ENCODE data around the gene CCR5AS.
"Not testable (repeated sequence)": the region's sequence is repeated elsewhere in the genome, so short reads cannot be mapped to it uniquely, and the experiment has no call there.

The CCR5AS gene

GRCh38 chr3:46356909-46357308 lies 50.0 kb downstream of the CCR5AS start:
- no peak for FAIRE-seq
- no peak for DNase-seq (ENCODE audit: low spot score)

- FAIRE-seq = no peak
- no peak for DNase-seq (ENCODE audit: low spot score)
These were observed 50.6 kb downstream of the CCR5AS start for GRCh38 chr3:46356276-46356675.

GRCh38 chr3:46354984-46355383 lies 51.9 kb downstream of the CCR5AS start:
- FAIRE-seq (no peak), DNase-seq (ENCODE audit: low spot score) (no peak)

GRCh38 chr3:46354478-46354877 lies 52.4 kb downstream of the CCR5AS start:
- no peak for FAIRE-seq
- no peak for DNase-seq (ENCODE audit: low spot score)

- no peak for FAIRE-seq
- no peak for DNase-seq (ENCODE audit: low spot score)
These were observed 53.0 kb downstream of the CCR5AS start, which contains the start of gene CCR2 for GRCh38 chr3:46353647-46354410. Gene CCR2, plus strand, starts transcription at chr3:46354111. Its CDS starts 3,417 bp downstream, at chr3:46357528.

- DNase-seq (ENCODE audit: low spot score) = no peak
- FAIRE-seq = no peak
These were observed 53.8 kb downstream of the CCR5AS start for GRCh38 chr3:46353090-46353489.

GRCh38 chr3:46351646-46352045 lies 55.2 kb downstream of the CCR5AS start:
- DNase-seq (ENCODE audit: low spot score) (no peak), FAIRE-seq (no peak)

- no peak for FAIRE-seq
- no peak for DNase-seq (ENCODE audit: low spot score)
These were observed 56.7 kb downstream of the CCR5AS start for GRCh38 chr3:46350262-46350565.

- DNase-seq (ENCODE audit: low spot score) (no peak), FAIRE-seq (no peak)
These were observed 57.2 kb downstream of the CCR5AS start for GRCh38 chr3:46349484-46350261.

- DNase-seq (ENCODE audit: low spot score) = no peak
- no peak for FAIRE-seq
These were observed 57.9 kb downstream of the CCR5AS start for GRCh38 chr3:46348823-46349482.

- FAIRE-seq (no peak), DNase-seq (ENCODE audit: low spot score) (no peak)
These were observed 62.4 kb downstream of the CCR5AS start for GRCh38 chr3:46344476-46344875.

- FAIRE-seq = no peak
These were observed 68.0 kb downstream of the CCR5AS start for GRCh38 chr3:46338840-46339239.

GRCh38 chr3:46337911-46338310 lies 69.0 kb downstream of the CCR5AS start:
- DNase-seq (ENCODE audit: low spot score) = no peak
- FAIRE-seq = no peak

More at GRCh38 chr3:46338840-46339239, 68.0 kb downstream of the CCR5AS start:
- DNase-seq (ENCODE audit: low spot score) = no peak

GRCh38 chr3:46335541-46335940 lies 71.3 kb downstream of the CCR5AS start:
- FAIRE-seq (no peak), DNase-seq (ENCODE audit: low spot score) (no peak)

- no peak for DNase-seq (ENCODE audit: low spot score)
These were observed 72.0 kb downstream of the CCR5AS start for GRCh38 chr3:46334741-46335478.

GRCh38 chr3:46330676-46331075 lies 76.2 kb downstream of the CCR5AS start:
- not testable (repeated sequence) for FAIRE-seq; DNase-seq (ENCODE audit: low spot score)

More at GRCh38 chr3:46334741-46335478, 72.0 kb downstream of the CCR5AS start:
- no peak for FAIRE-seq

- FAIRE-seq (no peak), DNase-seq (ENCODE audit: low spot score) (no peak)
These were observed 81.1 kb downstream of the CCR5AS start for GRCh38 chr3:46325645-46326300.

- DNase-seq (ENCODE audit: low spot score) (no peak), FAIRE-seq (no peak)
These were observed 82.8 kb downstream of the CCR5AS start for GRCh38 chr3:46324036-46324435.

- no peak for DNase-seq (ENCODE audit: low spot score)
- no peak for FAIRE-seq
These were observed 85.3 kb downstream of the CCR5AS start for GRCh38 chr3:46321461-46322104.

- no peak for FAIRE-seq
- DNase-seq (ENCODE audit: low spot score) = no peak
These were observed 88.5 kb downstream of the CCR5AS start for GRCh38 chr3:46318207-46318927.
